Liver (tissue), 9 donors: ENCODE results near the gene GBGT1. TPM values are rescaled to one million over a fixed set of nuclear protein-coding genes. Genes with fewer than 3 reads are reported as not detected.

Source experiments
- DNase-seq: peaks from one replicate; pipeline ENCODE4 v3.0.0-alpha.2; 2017; ENCODE audit warnings: low spot score
- H3K27ac ChIP-seq, 2 donors: one replicate each; pipeline ENCODE4 v1.7.0; 2013; ENCODE audit warnings: inconsistent platforms in 2 of 2, low read length in 2 of 2, control low read depth in 1 of 2, low read depth in 1 of 2, mild to moderate bottlenecking in 1 of 2
- H3K27me3 ChIP-seq, 4 donors: one replicate each; pipeline versions ENCODE4 v1.6.1 to v1.7.0; 2013; ENCODE audit warnings: low read length in 3 of 4, inconsistent platforms in 1 of 4, mild to moderate bottlenecking in 1 of 4, moderate library complexity in 1 of 4; ENCODE audit not compliant: control insufficient read depth in 4 of 4, insufficient read depth in 4 of 4
- H3K36me3 ChIP-seq, 4 donors: one replicate each; pipeline versions ENCODE4 v1.6.1 to v1.7.0; 2013; ENCODE audit warnings: low read length in 3 of 4, mild to moderate bottlenecking in 3 of 4, low read depth in 1 of 4, moderate library complexity in 1 of 4; ENCODE audit not compliant: control insufficient read depth in 4 of 4, insufficient read depth in 3 of 4
- H3K4me1 ChIP-seq, 4 donors: one replicate each; pipeline versions ENCODE4 v1.6.1 to v1.7.0; 2013; ENCODE audit warnings: low read length in 3 of 4, mild to moderate bottlenecking in 3 of 4, moderate library complexity in 1 of 4; ENCODE audit not compliant: control insufficient read depth in 4 of 4, insufficient read depth in 4 of 4
- H3K4me3 ChIP-seq, 3 donors: one replicate each; pipeline versions ENCODE4 v1.6.1 to v1.7.0; 2013; ENCODE audit warnings: low read length in 3 of 3, control low read depth in 1 of 3, low read depth in 1 of 3, mild to moderate bottlenecking in 1 of 3
- H3K9ac ChIP-seq, 2 donors: one replicate each; pipeline ENCODE4 v1.7.0; 2013; ENCODE audit warnings: low read length in 2 of 2, mild to moderate bottlenecking in 2 of 2, moderate library complexity in 2 of 2, control low read depth in 1 of 2, low read depth in 1 of 2
- H3K9me3 ChIP-seq, 4 donors: one replicate each; pipeline versions ENCODE4 v1.6.1 to v1.7.0; 2013; ENCODE audit warnings: low read length in 3 of 4; ENCODE audit not compliant: control insufficient read depth in 4 of 4
- EGR1 ChIP-seq, 2 donors: IDR thresholded peaks; 2 replicates each; pipeline ENCODE4 v1.6.1; 2016 to 2018; ENCODE audit warnings: antibody characterized with exemption in 2 of 2, low read depth in 2 of 2
- FOXA1 ChIP-seq: IDR thresholded peaks from 2 replicates; pipeline ENCODE4 v1.6.1; 2016; ENCODE audit warnings: antibody characterized with exemption
- FOXA2 ChIP-seq: IDR thresholded peaks from 2 replicates; pipeline ENCODE4 v1.6.1; 2016; ENCODE audit warnings: antibody characterized with exemption
- GABPA ChIP-seq, 2 donors: IDR thresholded peaks in 1 of 2; conservative IDR thresholded peaks in 1 of 2; 2 replicates each; pipeline ENCODE4 v1.6.1; 2016; ENCODE audit warnings: antibody characterized with exemption in 2 of 2, mild to moderate bottlenecking in 1 of 2, moderate library complexity in 1 of 2
- HNF4A ChIP-seq, 2 donors: conservative IDR thresholded peaks; 2 replicates each; pipeline ENCODE4 v1.6.1; 2016; ENCODE audit warnings: antibody characterized with exemption in 2 of 2, mild to moderate bottlenecking in 2 of 2
- HNF4G ChIP-seq: IDR thresholded peaks from 2 replicates; pipeline ENCODE4 v1.6.1; 2016; ENCODE audit warnings: antibody characterized with exemption
- JUND ChIP-seq, 2 donors: IDR thresholded peaks; 2 replicates each; pipeline ENCODE4 v1.6.1; 2016; ENCODE audit warnings: antibody characterized with exemption in 2 of 2
- NR2F2 ChIP-seq: IDR thresholded peaks from 2 replicates; pipeline ENCODE4 v1.6.1; 2016; ENCODE audit warnings: antibody characterized with exemption
- RAD21 ChIP-seq, 2 donors: IDR thresholded peaks; 2 replicates each; pipeline ENCODE4 v1.6.1; 2016; ENCODE audit warnings: antibody characterized with exemption in 2 of 2, mild to moderate bottlenecking in 2 of 2
- REST ChIP-seq: IDR thresholded peaks from 2 replicates; pipeline ENCODE4 v1.6.1; 2016; ENCODE audit warnings: antibody characterized with exemption, mild to moderate bottlenecking
- RXRA ChIP-seq, 2 donors: IDR thresholded peaks; 2 replicates each; pipeline ENCODE4 v1.6.1; 2017 to 2018; ENCODE audit warnings: antibody characterized with exemption in 2 of 2, mild to moderate bottlenecking in 1 of 2
- SP1 ChIP-seq: IDR thresholded peaks from 2 replicates; pipeline ENCODE4 v1.6.1; 2018; ENCODE audit warnings: antibody characterized with exemption, mild to moderate bottlenecking
- TAF1 ChIP-seq: conservative IDR thresholded peaks from 2 replicates; pipeline ENCODE4 v1.6.1; 2016; ENCODE audit warnings: antibody characterized with exemption, mild to moderate bottlenecking
- YY1 ChIP-seq: IDR thresholded peaks from 2 replicates; pipeline ENCODE4 v1.6.1; 2016; ENCODE audit warnings: antibody characterized with exemption, mild to moderate bottlenecking
- WGBS: extraction: QIAGEN DNeasy Blood & Tissue Kit; methylation state at CpG from one replicate; pipeline ENCODE4 v1.1.7; 2013; 5-methylcytosine and 5-hydroxymethylcytosine counted together
- polyA plus RNA-seq, 2 donors: library from polyadenylated mRNA; stranded (reverse) in 1 of 2; unstranded in 1 of 2; fragments of 200-250 nt in 1 of 2; fragments of >200 nt in 1 of 2; fragmentation: Nextera tagmentation in 1 of 2; extraction: Ambion mirVana in 1 of 2; gene quantifications; one replicate each; pipeline versions ENCODE4 v1.2.1 to v1.2.3, GENCODE V29; 2013 to 2015
- total RNA-seq, 2 donors: library from RNA; depleted of rRNA; stranded (reverse); fragments of >200 nt; gene quantifications; one replicate each; pipeline ENCODE4 v1.2.3, GENCODE V29; 2014
- TF ChIP-seq, protein P1 (sequence below): fragments of 150-350 bp; IDR thresholded peaks from 2 replicates; pipeline ENCODE4 v1.5.1; 2017; ENCODE audit warnings: improper control_type of control experiment, low read depth, low read length; ENCODE audit not compliant: missing input control
- TF ChIP-seq, protein P2 (sequence below): IDR thresholded peaks from 2 replicates; pipeline ENCODE4 v1.6.1; 2016; ENCODE audit warnings: antibody characterized with exemption
- TF ChIP-seq, protein P3 (sequence below): IDR thresholded peaks from 2 replicates; pipeline ENCODE4 v1.6.1; 2016; ENCODE audit warnings: antibody characterized with exemption
- TF ChIP-seq, protein P4 (sequence below): IDR thresholded peaks from 2 replicates; pipeline ENCODE4 v1.6.1; 2016; ENCODE audit warnings: antibody characterized with exemption
- donor health status: healthy.
- donor health status: healthy.
- donor health status: healthy.
- donor health status: healthy.
- donor health status: healthy.

Gene GBGT1
- total and polyA plus RNA-seq, 4 donors = 0.33 to 25.7 (median 2.3) TPM

DNA sequence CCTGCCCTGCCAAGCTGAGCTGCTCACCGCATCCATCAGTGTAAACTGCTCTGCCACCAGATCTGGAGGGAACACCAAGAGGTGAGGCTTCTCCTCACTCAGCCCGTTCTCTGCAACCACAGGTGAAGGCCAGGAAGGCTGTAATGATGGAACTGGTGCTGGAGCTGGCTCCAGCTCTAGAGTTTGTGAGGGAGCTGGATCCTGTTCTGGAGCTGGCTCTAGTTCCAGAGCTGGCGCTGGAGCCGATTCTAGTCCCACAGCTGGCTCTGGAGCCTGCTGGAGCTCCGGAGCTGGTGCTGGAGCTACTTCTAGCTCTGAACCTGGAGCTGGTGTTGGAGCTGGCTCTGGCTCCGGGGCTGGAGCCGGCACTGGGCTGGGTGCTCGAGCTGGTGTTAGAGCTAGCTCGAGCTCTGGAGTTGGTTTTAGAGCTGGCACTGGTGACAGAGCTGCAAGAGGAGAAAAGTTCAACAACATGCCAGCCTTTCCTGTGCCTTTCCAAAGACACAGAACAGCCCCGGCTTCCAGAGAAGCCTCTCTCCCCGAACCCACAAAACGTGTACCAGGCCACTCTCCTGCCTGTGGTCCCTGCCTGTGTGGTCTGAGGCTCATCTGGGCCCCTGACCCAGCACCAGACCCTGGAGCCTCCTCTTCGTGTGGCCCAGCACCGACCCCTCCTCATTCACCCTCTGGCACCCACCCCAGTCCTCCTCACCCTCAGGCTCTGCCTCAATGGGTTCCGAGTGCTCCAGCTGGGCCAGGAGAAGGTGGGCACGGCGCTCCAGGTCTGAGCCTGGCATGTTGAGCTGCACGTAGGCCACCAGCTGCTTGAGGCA is 55.5 kb downstream of the GBGT1 start:
- WGBS = 95% methylated on average over 18 of the region's 18 CpGs
- Histone ChIP-seq H3K27ac (no peak overlapping the region), H3K9me3 (no peaks in the 10 kb centered on the region), H3K4me1 (peaks cover 4 to 14% (median 11%) of the 10 kb centered on the region in 4 donors), H3K27me3 (no peaks in the 10 kb centered on the region), H3K4me3 (no peak overlapping the region), H3K9ac (no peak overlapping the region), H3K36me3 (peaks cover 0 to 64% (median 24%) of the 10 kb centered on the region in 4 donors)
- DNase-seq = no peak
- TF ChIP-seq HNF4A (conservative IDR thresholded peaks at IDR 0.05) = no peak

- no peak for TF ChIP-seq RAD21 (IDR thresholded peaks at IDR 0.05)
- TF ChIP-seq FOXA2 = no peak
- TF ChIP-seq YY1 = no peak
- TF ChIP-seq SP1 = no peak
- TF ChIP-seq TAF1 = no peak
- no peak for TF ChIP-seq HNF4A (conservative IDR thresholded peaks at IDR 0.05)
- no peak for TF ChIP-seq REST
- TF ChIP-seq, protein P1, sequence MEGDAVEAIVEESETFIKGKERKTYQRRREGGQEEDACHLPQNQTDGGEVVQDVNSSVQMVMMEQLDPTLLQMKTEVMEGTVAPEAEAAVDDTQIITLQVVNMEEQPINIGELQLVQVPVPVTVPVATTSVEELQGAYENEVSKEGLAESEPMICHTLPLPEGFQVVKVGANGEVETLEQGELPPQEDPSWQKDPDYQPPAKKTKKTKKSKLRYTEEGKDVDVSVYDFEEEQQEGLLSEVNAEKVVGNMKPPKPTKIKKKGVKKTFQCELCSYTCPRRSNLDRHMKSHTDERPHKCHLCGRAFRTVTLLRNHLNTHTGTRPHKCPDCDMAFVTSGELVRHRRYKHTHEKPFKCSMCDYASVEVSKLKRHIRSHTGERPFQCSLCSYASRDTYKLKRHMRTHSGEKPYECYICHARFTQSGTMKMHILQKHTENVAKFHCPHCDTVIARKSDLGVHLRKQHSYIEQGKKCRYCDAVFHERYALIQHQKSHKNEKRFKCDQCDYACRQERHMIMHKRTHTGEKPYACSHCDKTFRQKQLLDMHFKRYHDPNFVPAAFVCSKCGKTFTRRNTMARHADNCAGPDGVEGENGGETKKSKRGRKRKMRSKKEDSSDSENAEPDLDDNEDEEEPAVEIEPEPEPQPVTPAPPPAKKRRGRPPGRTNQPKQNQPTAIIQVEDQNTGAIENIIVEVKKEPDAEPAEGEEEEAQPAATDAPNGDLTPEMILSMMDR = no peak
- TF ChIP-seq, protein P2, sequence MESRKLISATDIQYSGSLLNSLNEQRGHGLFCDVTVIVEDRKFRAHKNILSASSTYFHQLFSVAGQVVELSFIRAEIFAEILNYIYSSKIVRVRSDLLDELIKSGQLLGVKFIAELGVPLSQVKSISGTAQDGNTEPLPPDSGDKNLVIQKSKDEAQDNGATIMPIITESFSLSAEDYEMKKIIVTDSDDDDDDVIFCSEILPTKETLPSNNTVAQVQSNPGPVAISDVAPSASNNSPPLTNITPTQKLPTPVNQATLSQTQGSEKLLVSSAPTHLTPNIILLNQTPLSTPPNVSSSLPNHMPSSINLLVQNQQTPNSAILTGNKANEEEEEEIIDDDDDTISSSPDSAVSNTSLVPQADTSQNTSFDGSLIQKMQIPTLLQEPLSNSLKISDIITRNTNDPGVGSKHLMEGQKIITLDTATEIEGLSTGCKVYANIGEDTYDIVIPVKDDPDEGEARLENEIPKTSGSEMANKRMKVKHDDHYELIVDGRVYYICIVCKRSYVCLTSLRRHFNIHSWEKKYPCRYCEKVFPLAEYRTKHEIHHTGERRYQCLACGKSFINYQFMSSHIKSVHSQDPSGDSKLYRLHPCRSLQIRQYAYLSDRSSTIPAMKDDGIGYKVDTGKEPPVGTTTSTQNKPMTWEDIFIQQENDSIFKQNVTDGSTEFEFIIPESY = no peak
- TF ChIP-seq HNF4G = no peak
- TF ChIP-seq, protein P3, sequence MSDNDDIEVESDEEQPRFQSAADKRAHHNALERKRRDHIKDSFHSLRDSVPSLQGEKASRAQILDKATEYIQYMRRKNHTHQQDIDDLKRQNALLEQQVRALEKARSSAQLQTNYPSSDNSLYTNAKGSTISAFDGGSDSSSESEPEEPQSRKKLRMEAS = no peak
- TF ChIP-seq RXRA (IDR thresholded peaks at IDR 0.05) = no peak
- TF ChIP-seq GABPA (IDR thresholded peaks at IDR 0.05 in 1 of 2, conservative IDR thresholded peaks at IDR 0.05 in 1 of 2) = no peak
- no peak for TF ChIP-seq EGR1 (IDR thresholded peaks at IDR 0.05; ENCODE audit: low read depth in 2 of 2)
- no peak for TF ChIP-seq JUND (IDR thresholded peaks at IDR 0.05)
- no peak for TF ChIP-seq NR2F2
- TF ChIP-seq FOXA1 = no peak
- TF ChIP-seq, protein P4, sequence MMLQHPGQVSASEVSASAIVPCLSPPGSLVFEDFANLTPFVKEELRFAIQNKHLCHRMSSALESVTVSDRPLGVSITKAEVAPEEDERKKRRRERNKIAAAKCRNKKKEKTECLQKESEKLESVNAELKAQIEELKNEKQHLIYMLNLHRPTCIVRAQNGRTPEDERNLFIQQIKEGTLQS = no peak
- no peak overlapping the region for H3K4me3 ChIP-seq
- peaks cover 0 to 5% (median 3%) of the 10 kb centered on the region in 4 donors for H3K4me1 ChIP-seq
- no peak overlapping the region for H3K27ac ChIP-seq
- H3K9ac ChIP-seq = no peak overlapping the region
- WGBS = 93% methylated on average over 13 of the region's 13 CpGs
- H3K9me3 ChIP-seq = no peaks in the 10 kb centered on the region
- no peaks in the 10 kb centered on the region for H3K27me3 ChIP-seq
- no peak for DNase-seq
- peaks cover 0 to 72% (median 25%) of the 10 kb centered on the region in 4 donors for H3K36me3 ChIP-seq
These were observed 56.4 kb downstream of the GBGT1 start for GRCh38 chr9:133107245-133107722.
